H1 (cell line): ENCODE measurements around the gene F11R.
"Not testable (repeated sequence)": the region's sequence is repeated elsewhere in the genome, so short reads cannot be mapped to it uniquely, and the experiment has no call there.

Experiments
- BRCA1 ChIP-seq: IDR thresholded peaks from 2 replicates; pipeline ENCODE4 v1.6.1; 2012; ENCODE audit warnings: low read depth, low read length, improper control_type of control experiment
- CBX8 ChIP-seq: fragments of 300-800, 300-1000 bp; sonication (generic); IDR thresholded peaks from 2 replicates; pipeline ENCODE4 v1.7.1; 2016; ENCODE audit warnings: low read depth, low read length, borderline replicate concordance
- CEBPB ChIP-seq: IDR thresholded peaks from 2 replicates; pipeline ENCODE4 v1.6.1; 2012; ENCODE audit warnings: low read depth, low read length
- CHD2 ChIP-seq: IDR thresholded peaks from 2 replicates; pipeline ENCODE4 v1.6.1; 2012; ENCODE audit warnings: low read length, improper control_type of control experiment
- CTCF ChIP-seq, 3 experiments: IDR thresholded peaks; 1 replicate in 2 of 3; 2 replicates in 1 of 3; pipeline versions ENCODE4 v1.5.1 to v1.6.1; 2011; ENCODE audit warnings: low read length in 3 of 3, mild to moderate bottlenecking in 3 of 3, inconsistent platforms in 2 of 3, low read depth in 1 of 3, moderate library complexity in 1 of 3; ENCODE audit not compliant: insufficient read depth in 1 of 3; ENCODE audit errors: control extremely low read depth in 1 of 3
- EP300 ChIP-seq, 2 experiments: IDR thresholded peaks; 1 replicate in 1 of 2; 2 replicates in 1 of 2; pipeline ENCODE4 v1.6.1; 2011 to 2012; ENCODE audit warnings: low read depth in 2 of 2, low read length in 2 of 2, mild to moderate bottlenecking in 2 of 2, borderline replicate concordance in 1 of 2, inconsistent platforms in 1 of 2, moderate library complexity in 1 of 2
- EZH2 ChIP-seq: fragments of 200-600 bp; sonication (generic); IDR thresholded peaks from 2 replicates; pipeline ENCODE4 v1.7.1; 2012; ENCODE audit warnings: low read depth, mild to moderate bottlenecking, moderate library complexity, low read length, inconsistent platforms; ENCODE audit not compliant: severe bottlenecking
- FOSL1 ChIP-seq: IDR thresholded peaks from 2 replicates; pipeline ENCODE4 v1.6.1; 2011; ENCODE audit warnings: mild to moderate bottlenecking, low read depth, low read length, moderate library complexity; ENCODE audit not compliant: insufficient read depth
- GABPA ChIP-seq: IDR thresholded peaks from 2 replicates; pipeline ENCODE4 v1.6.1; 2011; ENCODE audit warnings: mild to moderate bottlenecking, low read length, moderate library complexity, borderline replicate concordance; ENCODE audit not compliant: insufficient read depth
- HDAC6 ChIP-seq: IDR thresholded peaks from one replicate; pipeline ENCODE4 v1.7.1; 2012; ENCODE audit warnings: low read depth, mild to moderate bottlenecking, inconsistent platforms, low read length, moderate library complexity
- NANOG ChIP-seq: IDR thresholded peaks from 2 replicates; pipeline ENCODE4 v1.6.1; 2011; ENCODE audit warnings: low read length, low read depth, mild to moderate bottlenecking, inconsistent platforms; ENCODE audit not compliant: insufficient read depth, poor library complexity, severe bottlenecking
- POLR2AphosphoS5 ChIP-seq: IDR thresholded peaks from 2 replicates; pipeline ENCODE4 v1.6.1; 2011; ENCODE audit warnings: low read depth, low read length
- TF ChIP-seq, protein P1 (sequence below): IDR thresholded peaks from 2 replicates; pipeline ENCODE4 v1.6.1; 2012; ENCODE audit warnings: low read length, inconsistent platforms

DNA sequence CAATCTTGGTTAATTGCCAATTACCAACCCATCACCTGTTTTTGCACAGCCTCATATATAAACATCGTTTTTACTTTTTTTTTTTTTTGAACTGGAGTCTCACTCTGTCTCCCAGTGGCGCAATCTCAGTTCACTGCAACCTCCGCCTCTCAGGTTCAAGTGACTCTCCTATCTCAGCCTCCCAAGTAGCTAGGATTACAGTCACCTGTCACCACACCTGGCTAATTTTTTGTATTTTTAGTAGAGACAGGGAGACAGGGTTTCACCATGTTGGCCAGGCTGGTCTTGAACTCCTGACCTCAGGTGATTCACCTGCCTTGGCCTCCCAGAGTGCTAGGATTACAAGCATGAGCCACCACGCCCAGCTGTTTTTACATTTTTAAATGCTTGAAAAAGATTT lies 28.9 kb downstream of the F11R start:
- TF ChIP-seq FOSL1; HDAC6; CBX8; EP300 (IDR thresholded peaks at IDR 0.05; ENCODE audit: borderline replicate concordance in 1 of 2, low read depth in 2 of 2, low read length in 2 of 2); BRCA1; CTCF (IDR thresholded peaks at IDR 0.05; ENCODE audit: control extremely low read depth in 1 of 3, insufficient read depth in 1 of 3, low read depth in 1 of 3, low read length in 3 of 3); CEBPB; EZH2; CHD2; POLR2AphosphoS5; NANOG; GABPA: not testable (repeated sequence)
- TF ChIP-seq, protein P1, sequence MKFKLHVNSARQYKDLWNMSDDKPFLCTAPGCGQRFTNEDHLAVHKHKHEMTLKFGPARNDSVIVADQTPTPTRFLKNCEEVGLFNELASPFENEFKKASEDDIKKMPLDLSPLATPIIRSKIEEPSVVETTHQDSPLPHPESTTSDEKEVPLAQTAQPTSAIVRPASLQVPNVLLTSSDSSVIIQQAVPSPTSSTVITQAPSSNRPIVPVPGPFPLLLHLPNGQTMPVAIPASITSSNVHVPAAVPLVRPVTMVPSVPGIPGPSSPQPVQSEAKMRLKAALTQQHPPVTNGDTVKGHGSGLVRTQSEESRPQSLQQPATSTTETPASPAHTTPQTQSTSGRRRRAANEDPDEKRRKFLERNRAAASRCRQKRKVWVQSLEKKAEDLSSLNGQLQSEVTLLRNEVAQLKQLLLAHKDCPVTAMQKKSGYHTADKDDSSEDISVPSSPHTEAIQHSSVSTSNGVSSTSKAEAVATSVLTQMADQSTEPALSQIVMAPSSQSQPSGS, result not testable (repeated sequence)
